ENCODE measurements around the gene ANKUB1. TPM values are rescaled to one million over a fixed set of nuclear protein-coding genes. Genes with fewer than 3 reads are reported as not detected.

Gene ANKUB1
- polyA plus RNA-seq = not detected in 2 replicates

GRCh38 chr3:149792452-149793270 lies at the start of gene ANKUB1:
TSS of gene ANKUB1 (minus strand) at chr3:149792554. CDS start at chr3:149792366, 188 bp downstream.

GRCh38 chr3:149812606-149813366 lies 20.4 kb upstream of the ANKUB1 start, which contains the start of gene RNF13:
TSS of gene RNF13 (plus strand) at chr3:149813215. CDS start at chr3:149846027, 32,812 bp downstream.

DNA sequence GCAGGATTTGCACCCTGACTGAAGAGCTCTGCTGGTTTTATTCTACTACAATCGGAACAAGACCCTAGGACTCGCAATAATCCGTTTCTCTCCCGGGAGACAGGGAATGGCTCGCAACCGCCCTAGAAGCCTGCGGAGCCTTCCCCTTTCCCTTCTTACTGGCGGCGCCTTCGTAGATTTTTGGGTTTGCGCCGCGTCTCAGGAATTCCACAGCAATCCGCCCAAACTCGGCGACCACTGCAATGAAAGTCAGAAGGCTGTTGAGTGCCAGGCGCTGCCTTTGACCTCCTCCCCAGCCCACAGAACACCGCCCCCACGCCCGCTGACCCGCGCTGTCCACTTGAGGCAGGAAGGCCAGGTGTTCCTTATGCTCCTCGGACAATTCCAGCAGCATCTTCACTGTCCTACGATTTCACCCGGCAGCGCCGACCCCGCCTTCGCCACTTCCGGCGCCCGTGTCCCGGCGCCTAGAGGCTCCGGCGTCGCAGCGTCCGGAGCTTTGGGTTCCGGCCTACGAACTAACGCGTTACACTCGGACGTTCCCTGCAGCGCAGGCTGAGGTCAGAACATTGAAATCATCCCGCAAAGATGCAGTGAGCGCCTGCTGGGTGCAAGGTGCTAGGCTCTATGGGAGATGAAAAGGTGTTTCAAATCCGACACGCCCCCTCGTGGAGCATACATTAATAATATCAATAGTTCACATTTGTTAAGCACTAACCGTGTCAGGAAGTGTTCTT lies 40.1 kb downstream of the ANKUB1 start, which contains the start of gene COMMD2:
TSS of gene COMMD2 (minus strand) at position 439 of the 737 bp plus-strand sequence. CDS start at position 394, 45 bp downstream.

Other genes with a start within 250 kb of the ANKUB1 start
- 4.8 and 4.9 TPM in 2 replicates for gene WWTR1, start 134.5 kb downstream of the ANKUB1 start, polyA plus RNA-seq
- gene COMMD2, start 40.1 kb downstream of the ANKUB1 start, polyA plus RNA-seq = 18.5 and 19.8 TPM in 2 replicates
- gene RNF13, start 20.7 kb upstream of the ANKUB1 start, polyA plus RNA-seq = 267 and 428 TPM in 2 replicates
- 155 and 177 TPM in 2 replicates for gene PFN2, start 178.3 kb upstream of the ANKUB1 start, polyA plus RNA-seq

Measured in Purkinje cell (primary cell).